Amniotic stem cell (primary cell): Measurements from ENCODE around the gene LRRC3C.

Source experiments
- DNase-seq: peaks from one replicate; lab custom pipeline; 2025; lab: John Stamatoyannopoulos, UW

LRRC3C gene

GRCh38 chr17:39923836-39924690, 3.5 kb upstream of the LRRC3C start:
- no peak for DNase-seq

GRCh38 chr17:39924691-39925055, 2.9 kb upstream of the LRRC3C start:
- no peak for DNase-seq

- no peak for DNase-seq
Measured at GRCh38 chr17:39925282-39926134, 2.0 kb upstream of the LRRC3C start.

GRCh38 chr17:39926135-39926587, 1.4 kb upstream of the LRRC3C start:
- no peak for DNase-seq

GRCh38 chr17:39926588-39927100, 888 bp upstream of the LRRC3C start:
- DNase-seq, result peak; percentile 5

GRCh38 chr17:39927929-39928857, 661 bp downstream of the LRRC3C start:
- no peak for DNase-seq

GRCh38 chr17:39928858-39929645, 1.5 kb downstream of the LRRC3C start:
- peak; percentile 49 for DNase-seq

- peak; percentile 22 for DNase-seq
Measured at GRCh38 chr17:39929646-39930407, 2.3 kb downstream of the LRRC3C start.

GRCh38 chr17:39933912-39934311, 6.4 kb downstream of the LRRC3C start:
- DNase-seq, result no peak

- no peak for DNase-seq
Measured at GRCh38 chr17:39934324-39934723, 6.8 kb downstream of the LRRC3C start.

GRCh38 chr17:39935909-39936308, 8.4 kb downstream of the LRRC3C start:
- no peak for DNase-seq

- DNase-seq, result no peak
Measured at GRCh38 chr17:39937447-39937846, 9.9 kb downstream of the LRRC3C start.

- no peak for DNase-seq
Measured at GRCh38 chr17:39938140-39938869, 10.8 kb downstream of the LRRC3C start.

- DNase-seq, result no peak
Measured at GRCh38 chr17:39939106-39939505, 11.6 kb downstream of the LRRC3C start.

GRCh38 chr17:39939588-39940419, 12.3 kb downstream of the LRRC3C start:
- DNase-seq, result peak; percentile 74

- DNase-seq, result no peak
Measured at GRCh38 chr17:39943702-39944392, 16.3 kb downstream of the LRRC3C start.

- DNase-seq, result no peak
Measured at GRCh38 chr17:39944393-39944711, 16.8 kb downstream of the LRRC3C start.
